Ishikawa (cell line): ENCODE results near the gene ATP12A.

Experiments used
- CEBPB ChIP-seq: IDR thresholded peaks from 2 replicates; pipeline ENCODE4 v1.6.1; 2012
- CREB1 ChIP-seq: IDR thresholded peaks from 2 replicates; pipeline ENCODE4 v1.6.1; 2012; ENCODE audit warnings: low read depth
- EGR1 ChIP-seq: IDR thresholded peaks from 2 replicates; pipeline ENCODE4 v1.6.1; 2012
- EP300 ChIP-seq: IDR thresholded peaks from 2 replicates; pipeline ENCODE4 v1.6.1; 2012; ENCODE audit warnings: borderline replicate concordance
- FOXM1 ChIP-seq: IDR thresholded peaks from 2 replicates; pipeline ENCODE4 v1.6.1; 2012; ENCODE audit warnings: low read depth, borderline replicate concordance
- MAX ChIP-seq: IDR thresholded peaks from 2 replicates; pipeline ENCODE4 v1.6.1; 2012
- NFIC ChIP-seq: IDR thresholded peaks from 2 replicates; pipeline ENCODE4 v1.6.1; 2012
- RAD21 ChIP-seq: IDR thresholded peaks from 2 replicates; pipeline ENCODE4 v1.6.1; 2012; ENCODE audit warnings: low read depth
- REST ChIP-seq: IDR thresholded peaks from 2 replicates; pipeline ENCODE4 v1.6.1; 2012; ENCODE audit warnings: low read depth, mild to moderate bottlenecking
- TAF1 ChIP-seq: IDR thresholded peaks from 2 replicates; pipeline ENCODE4 v1.6.1; 2012; ENCODE audit warnings: low read depth, mild to moderate bottlenecking
- TCF12 ChIP-seq: IDR thresholded peaks from 2 replicates; pipeline ENCODE4 v1.6.1; 2012; ENCODE audit warnings: low read depth
- TEAD4 ChIP-seq: IDR thresholded peaks from 2 replicates; pipeline ENCODE4 v1.6.1; 2012
- USF1 ChIP-seq: IDR thresholded peaks from 2 replicates; pipeline ENCODE4 v1.6.1; 2012
- YY1 ChIP-seq: IDR thresholded peaks from 2 replicates; pipeline ENCODE4 v1.6.1; 2012; ENCODE audit warnings: low read depth
- ZBTB7A ChIP-seq: IDR thresholded peaks from 2 replicates; pipeline ENCODE4 v1.6.1; 2012; ENCODE audit warnings: low read depth

ATP12A gene

GRCh38 chr13:24685314-24685713 lies 5.1 kb downstream of the ATP12A start:
- TF ChIP-seq FOXM1 (no peak), TCF12 (no peak), TEAD4 (no peak), TAF1 (no peak), YY1 (no peak), ZBTB7A (no peak), NFIC (no peak), EGR1 (no peak), RAD21 (no peak), CEBPB (no peak), CREB1 (no peak), EP300 (no peak), MAX (no peak), USF1 (no peak), REST (no peak)

GRCh38 chr13:24687611-24688010 lies 7.4 kb downstream of the ATP12A start:
- TF ChIP-seq USF1 (no peak), TAF1 (no peak), YY1 (no peak), TCF12 (no peak), CEBPB (no peak), FOXM1 (no peak), CREB1 (no peak), REST (no peak), ZBTB7A (no peak), NFIC (no peak), MAX (no peak), TEAD4 (no peak), RAD21 (no peak), EP300 (no peak), EGR1 (no peak)

GRCh38 chr13:24688111-24688510 lies 7.9 kb downstream of the ATP12A start:
- no peak for TF ChIP-seq TAF1
- TF ChIP-seq EGR1 = no peak
- no peak for TF ChIP-seq TCF12
- no peak for TF ChIP-seq REST
- no peak for TF ChIP-seq RAD21
- TF ChIP-seq FOXM1 = no peak
- no peak for TF ChIP-seq CREB1
- no peak for TF ChIP-seq ZBTB7A
- TF ChIP-seq USF1 = no peak
- TF ChIP-seq EP300 = no peak
- no peak for TF ChIP-seq YY1
- TF ChIP-seq TEAD4 = no peak
- no peak for TF ChIP-seq NFIC
- TF ChIP-seq MAX = no peak
- no peak for TF ChIP-seq CEBPB

- no peak for TF ChIP-seq EGR1
- no peak for TF ChIP-seq USF1
- TF ChIP-seq EP300 = no peak
- no peak for TF ChIP-seq FOXM1
- no peak for TF ChIP-seq RAD21
- no peak for TF ChIP-seq YY1
- TF ChIP-seq MAX = no peak
- TF ChIP-seq ZBTB7A = no peak
Observed at GRCh38 chr13:24688950-24689349, 8.7 kb downstream of the ATP12A start.
